Cardiac muscle cell (in vitro differentiated cells and primary cell): ENCODE measurements around the gene ARSI. TPM values are rescaled to one million over a fixed set of nuclear protein-coding genes. Genes with fewer than 3 reads are reported as not detected.

Source experiments
- DNase-seq, 2 donors: peaks; one replicate each; pipeline versions ENCODE4 v3.0.0 to v3.0.0-alpha.2; 2010 to 2017; ENCODE audit warnings: low read depth in 1 of 2, low spot score in 1 of 2
- H3K27ac ChIP-seq: fragments of 200-600 bp; sonication (generic); 2 replicates; pipeline ENCODE4 v1.5.1; 2016
- H3K27me3 ChIP-seq: fragments of 200-600 bp; sonication (generic); 2 replicates; pipeline ENCODE4 v1.6.0; 2016; ENCODE audit warnings: control low read depth
- H3K36me3 ChIP-seq: fragments of 200-600 bp; sonication (generic); 2 replicates; pipeline ENCODE4 v1.5.1; 2016; ENCODE audit warnings: control low read depth
- H3K4me1 ChIP-seq: fragments of 200-600 bp; sonication (generic); 2 replicates; pipeline ENCODE4 v1.8.1; 2017; ENCODE audit warnings: low read depth, mild to moderate bottlenecking, mixed run types
- H3K4me3 ChIP-seq: fragments of 200-600 bp; sonication (generic); 2 replicates; pipeline ENCODE4 v1.5.1; 2016; ENCODE audit warnings: mild to moderate bottlenecking
- H3K9me3 ChIP-seq: fragments of 200-600 bp; sonication (generic); 2 replicates; pipeline ENCODE4 v1.5.1; 2017; ENCODE audit warnings: low read depth, mild to moderate bottlenecking, control low read depth
- polyA plus RNA-seq: library from polyadenylated mRNA; unstranded; fragments of >200 nt; fragmentation: Nextera tagmentation; extraction: Ambion mirVana; gene quantifications from 2 replicates; pipeline ENCODE4 v1.2.1, GENCODE V29; 2016
- total RNA-seq: library from RNA; depleted of rRNA; stranded (reverse); fragments of >200 nt; gene quantifications from 2 replicates; pipeline ENCODE4 v1.2.3, GENCODE V29; 2016
- TF ChIP-seq, protein P1 (sequence below): IDR thresholded peaks from 2 replicates; pipeline ENCODE4 v1.5.1; 2012; ENCODE audit warnings: low read depth, mild to moderate bottlenecking, low read length

Gene ARSI
- total and polyA plus RNA-seq, 2 experiments from 2014 or later, result 2.1 to 3.3 TPM

- no peak overlapping the region for H3K27ac ChIP-seq
Observed at GRCh38 chr5:150278046-150278730, 24.5 kb downstream of the ARSI start.

GRCh38 chr5:150277043-150277442 lies 25.7 kb downstream of the ARSI start:
- Histone ChIP-seq H3K9me3 (no peaks in the 10 kb centered on the region), H3K4me3 (no peak overlapping the region), H3K36me3 (no peaks in the 10 kb centered on the region), H3K27me3 (no peaks in the 10 kb centered on the region), H3K4me1 (no peaks in the 10 kb centered on the region), H3K27ac (no peak overlapping the region)
- TF ChIP-seq, protein P1, sequence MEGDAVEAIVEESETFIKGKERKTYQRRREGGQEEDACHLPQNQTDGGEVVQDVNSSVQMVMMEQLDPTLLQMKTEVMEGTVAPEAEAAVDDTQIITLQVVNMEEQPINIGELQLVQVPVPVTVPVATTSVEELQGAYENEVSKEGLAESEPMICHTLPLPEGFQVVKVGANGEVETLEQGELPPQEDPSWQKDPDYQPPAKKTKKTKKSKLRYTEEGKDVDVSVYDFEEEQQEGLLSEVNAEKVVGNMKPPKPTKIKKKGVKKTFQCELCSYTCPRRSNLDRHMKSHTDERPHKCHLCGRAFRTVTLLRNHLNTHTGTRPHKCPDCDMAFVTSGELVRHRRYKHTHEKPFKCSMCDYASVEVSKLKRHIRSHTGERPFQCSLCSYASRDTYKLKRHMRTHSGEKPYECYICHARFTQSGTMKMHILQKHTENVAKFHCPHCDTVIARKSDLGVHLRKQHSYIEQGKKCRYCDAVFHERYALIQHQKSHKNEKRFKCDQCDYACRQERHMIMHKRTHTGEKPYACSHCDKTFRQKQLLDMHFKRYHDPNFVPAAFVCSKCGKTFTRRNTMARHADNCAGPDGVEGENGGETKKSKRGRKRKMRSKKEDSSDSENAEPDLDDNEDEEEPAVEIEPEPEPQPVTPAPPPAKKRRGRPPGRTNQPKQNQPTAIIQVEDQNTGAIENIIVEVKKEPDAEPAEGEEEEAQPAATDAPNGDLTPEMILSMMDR, result no peak
- no peak for DNase-seq

More at GRCh38 chr5:150278046-150278730, 24.5 kb downstream of the ARSI start:
- no peaks in the 10 kb centered on the region for H3K27me3 ChIP-seq
- H3K36me3 ChIP-seq, result no peaks in the 10 kb centered on the region
- H3K9me3 ChIP-seq, result no peaks in the 10 kb centered on the region
- H3K4me3 ChIP-seq, result no peak overlapping the region
- no peaks in the 10 kb centered on the region for H3K4me1 ChIP-seq
- peak in 1 of 2 donors; percentile 45 for DNase-seq
- TF ChIP-seq, protein P1, result no peak

GRCh38 chr5:150274811-150275210 lies 27.9 kb downstream of the ARSI start:
- no peak overlapping the region for H3K27ac ChIP-seq
- DNase-seq, result no peak
- no peak overlapping the region for H3K4me3 ChIP-seq
- H3K9me3 ChIP-seq, result no peaks in the 10 kb centered on the region
- no peaks in the 10 kb centered on the region for H3K4me1 ChIP-seq
- TF ChIP-seq, protein P1, result no peak
- no peaks in the 10 kb centered on the region for H3K27me3 ChIP-seq
- no peaks in the 10 kb centered on the region for H3K36me3 ChIP-seq

GRCh38 chr5:150272531-150272930 lies 30.2 kb downstream of the ARSI start:
- no peaks in the 10 kb centered on the region for H3K4me1 ChIP-seq
- no peak overlapping the region for H3K27ac ChIP-seq
- peak; percentile 67 to 74 for DNase-seq
- TF ChIP-seq, protein P1, result peak; percentile 58
- no peaks in the 10 kb centered on the region for H3K36me3 ChIP-seq
- H3K9me3 ChIP-seq, result no peaks in the 10 kb centered on the region
- H3K4me3 ChIP-seq, result no peak overlapping the region
- H3K27me3 ChIP-seq, result no peaks in the 10 kb centered on the region

GRCh38 chr5:150271923-150272322 lies 30.8 kb downstream of the ARSI start:
- no peak for DNase-seq
- TF ChIP-seq, protein P1, result no peak
- H3K4me1 ChIP-seq, result peaks cover 6% of the 10 kb centered on the region

More at GRCh38 chr5:150271923-150272322, 30.8 kb downstream of the ARSI start:
- H3K27me3 ChIP-seq, result no peaks in the 10 kb centered on the region
- H3K36me3 ChIP-seq, result no peaks in the 10 kb centered on the region
- no peaks in the 10 kb centered on the region for H3K9me3 ChIP-seq
- H3K27ac ChIP-seq, result no peak overlapping the region
- H3K4me3 ChIP-seq, result no peak overlapping the region
